MM.1S (cell line): ENCODE measurements around the gene CLEC1A.

Experiments
- DNase-seq: peaks from one replicate; pipeline ENCODE4 v3.0.0-alpha.2; 2015
- H2AFZ ChIP-seq: fragments of 300-600 bp; sonication (generic); 2 replicates; pipeline ENCODE4 v1.6.0; 2016; ENCODE audit warnings: antibody characterized with exemption, low read length
- H3F3A ChIP-seq: fragments of 300-600 bp; sonication (generic); 2 replicates; pipeline ENCODE4 v1.6.1; 2016; ENCODE audit warnings: mild to moderate bottlenecking, antibody characterized with exemption, low read length, moderate library complexity, mixed read lengths; ENCODE audit not compliant: insufficient read depth
- H3K27ac ChIP-seq: fragments of 300-600 bp; sonication (generic); 2 replicates; pipeline ENCODE4 v1.5.1; 2016; ENCODE audit warnings: mild to moderate bottlenecking, low read length
- H3K27me3 ChIP-seq: fragments of 300-600 bp; sonication (generic); replicated peaks from 2 replicates; pipeline ENCODE4 v1.6.0; 2016; ENCODE audit warnings: low read length; ENCODE audit not compliant: insufficient read depth
- H3K36me3 ChIP-seq: fragments of 300-600 bp; sonication (generic); replicated peaks from 2 replicates; pipeline ENCODE4 v1.6.1; 2016; ENCODE audit warnings: mild to moderate bottlenecking, low read length, mixed read lengths; ENCODE audit not compliant: insufficient read depth
- H3K4me1 ChIP-seq: fragments of 300-600 bp; sonication (generic); 2 replicates; pipeline ENCODE4 v1.6.1; 2016; ENCODE audit warnings: low read length, mixed read lengths
- H3K4me2 ChIP-seq: fragments of 300-600 bp; sonication (generic); 2 replicates; pipeline ENCODE4 v1.6.0; 2016; ENCODE audit warnings: low read depth, low read length
- H3K4me3 ChIP-seq: fragments of 300-600 bp; sonication (generic); 2 replicates; pipeline ENCODE4 v1.5.1; 2016; ENCODE audit warnings: low read length, mixed read lengths
- H3K79me2 ChIP-seq: fragments of 300-600 bp; sonication (generic); 2 replicates; pipeline ENCODE4 v1.6.1; 2016; ENCODE audit warnings: mixed run types, low read length, mixed read lengths
- H3K9ac ChIP-seq: fragments of 300-600 bp; sonication (generic); 2 replicates; pipeline ENCODE4 v1.6.1; 2016; ENCODE audit warnings: low read length, mixed read lengths
- H3K9me2 ChIP-seq: fragments of 300-600 bp; sonication (generic); replicated peaks from 2 replicates; pipeline ENCODE4 v1.6.1; 2016; ENCODE audit warnings: mild to moderate bottlenecking, low read length, mixed read lengths; ENCODE audit not compliant: insufficient read depth
- H3K9me3 ChIP-seq: fragments of 300-600 bp; sonication (generic); replicated peaks from 2 replicates; pipeline ENCODE4 v1.6.1; 2016; ENCODE audit warnings: mild to moderate bottlenecking, low read length, mixed read lengths; ENCODE audit not compliant: insufficient read depth
- H4K20me1 ChIP-seq: fragments of 300-600 bp; sonication (generic); 2 replicates; pipeline ENCODE4 v1.6.1; 2016; ENCODE audit warnings: mild to moderate bottlenecking, low read length, moderate library complexity, mixed read lengths; ENCODE audit not compliant: insufficient read depth
- EZH2 ChIP-seq: fragments of 300-600 bp; sonication (generic); optimal IDR thresholded peaks from 2 replicates; pipeline ENCODE3; 2017; ENCODE audit warnings: low read depth, mild to moderate bottlenecking, antibody characterized with exemption, low read length, mixed read lengths
- EZH2phosphoT487 ChIP-seq: fragments of 300-600 bp; sonication (generic); IDR thresholded peaks from 2 replicates; pipeline ENCODE4 v1.6.1; 2018; ENCODE audit warnings: antibody characterized with exemption, low read length
- TF ChIP-seq, protein P1 (sequence below): fragments of 300-600 bp; sonication (generic); IDR thresholded peaks from 2 replicates; pipeline ENCODE4 v1.5.1; 2016; ENCODE audit warnings: antibody characterized with exemption, low read length, mixed read lengths

Gene CLEC1A

DNA sequence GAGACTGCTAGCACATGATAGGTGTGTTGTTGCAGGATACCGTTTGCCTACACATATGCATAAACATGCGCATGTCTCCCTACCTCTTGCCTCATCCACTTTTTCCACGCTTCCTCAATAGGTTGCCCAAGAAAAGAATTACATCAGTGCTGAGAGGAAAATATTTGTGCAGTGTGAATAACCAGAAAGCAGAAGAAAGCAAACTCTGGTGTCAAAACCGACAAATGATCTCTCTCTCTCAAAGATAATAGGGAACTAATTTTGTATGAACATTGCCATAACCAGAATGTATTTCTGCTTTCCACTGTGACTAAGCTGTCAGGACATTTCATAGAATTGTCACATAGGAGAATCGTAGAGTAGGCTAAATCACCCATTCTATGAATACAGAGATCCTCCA, 29.9 kb upstream of the CLEC1A start:
- H3K9me2 ChIP-seq = no peaks in the 10 kb centered on the region
- no peak overlapping the region; the same call in 1 of the 2 replicates for H3K27ac ChIP-seq
- H3K9ac ChIP-seq = no peak overlapping the region
- H4K20me1 ChIP-seq = no peaks in the 10 kb centered on the region
- H3K4me2 ChIP-seq = peak overlapping the region; percentile 64
- peaks cover 13% of the 10 kb centered on the region for H3K79me2 ChIP-seq
- no peak for TF ChIP-seq EZH2
- no peak for TF ChIP-seq EZH2phosphoT487
- TF ChIP-seq, protein P1, sequence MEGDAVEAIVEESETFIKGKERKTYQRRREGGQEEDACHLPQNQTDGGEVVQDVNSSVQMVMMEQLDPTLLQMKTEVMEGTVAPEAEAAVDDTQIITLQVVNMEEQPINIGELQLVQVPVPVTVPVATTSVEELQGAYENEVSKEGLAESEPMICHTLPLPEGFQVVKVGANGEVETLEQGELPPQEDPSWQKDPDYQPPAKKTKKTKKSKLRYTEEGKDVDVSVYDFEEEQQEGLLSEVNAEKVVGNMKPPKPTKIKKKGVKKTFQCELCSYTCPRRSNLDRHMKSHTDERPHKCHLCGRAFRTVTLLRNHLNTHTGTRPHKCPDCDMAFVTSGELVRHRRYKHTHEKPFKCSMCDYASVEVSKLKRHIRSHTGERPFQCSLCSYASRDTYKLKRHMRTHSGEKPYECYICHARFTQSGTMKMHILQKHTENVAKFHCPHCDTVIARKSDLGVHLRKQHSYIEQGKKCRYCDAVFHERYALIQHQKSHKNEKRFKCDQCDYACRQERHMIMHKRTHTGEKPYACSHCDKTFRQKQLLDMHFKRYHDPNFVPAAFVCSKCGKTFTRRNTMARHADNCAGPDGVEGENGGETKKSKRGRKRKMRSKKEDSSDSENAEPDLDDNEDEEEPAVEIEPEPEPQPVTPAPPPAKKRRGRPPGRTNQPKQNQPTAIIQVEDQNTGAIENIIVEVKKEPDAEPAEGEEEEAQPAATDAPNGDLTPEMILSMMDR = no peak
- no peaks in the 10 kb centered on the region for H3K27me3 ChIP-seq
- H3K36me3 ChIP-seq = no peaks in the 10 kb centered on the region; the same call in 1 of the 2 replicates
- H3F3A ChIP-seq = peaks cover 17% of the 10 kb centered on the region
- peak overlapping the region; percentile 57 for H3K4me3 ChIP-seq
- no peak overlapping the region for H2AFZ ChIP-seq
- H3K4me1 ChIP-seq = peaks cover 28% of the 10 kb centered on the region
- no peak for DNase-seq
- H3K9me3 ChIP-seq = no peaks in the 10 kb centered on the region

DNA sequence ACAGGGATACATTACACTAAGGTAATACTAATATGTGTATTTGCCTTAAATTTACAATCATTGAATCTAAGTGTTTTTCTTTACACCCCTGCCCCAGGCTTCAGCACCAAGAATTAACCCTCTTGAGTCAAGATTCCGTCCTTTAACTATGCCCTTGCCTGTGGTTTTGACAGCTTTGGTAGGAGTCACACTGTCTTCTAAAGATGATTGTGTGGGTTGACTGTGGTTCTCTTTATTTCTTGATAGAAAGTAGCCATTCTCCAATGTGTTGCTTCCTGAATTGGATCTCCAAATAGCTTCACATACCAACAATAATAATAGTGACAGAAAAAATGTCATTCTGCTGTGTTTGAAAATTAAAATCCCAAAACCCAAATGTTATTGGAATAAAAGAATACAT, 27.6 kb upstream of the CLEC1A start:
- no peak overlapping the region for H2AFZ ChIP-seq
- H3K4me3 ChIP-seq = no peak overlapping the region
- H3K4me2 ChIP-seq = no peak overlapping the region

DNA sequence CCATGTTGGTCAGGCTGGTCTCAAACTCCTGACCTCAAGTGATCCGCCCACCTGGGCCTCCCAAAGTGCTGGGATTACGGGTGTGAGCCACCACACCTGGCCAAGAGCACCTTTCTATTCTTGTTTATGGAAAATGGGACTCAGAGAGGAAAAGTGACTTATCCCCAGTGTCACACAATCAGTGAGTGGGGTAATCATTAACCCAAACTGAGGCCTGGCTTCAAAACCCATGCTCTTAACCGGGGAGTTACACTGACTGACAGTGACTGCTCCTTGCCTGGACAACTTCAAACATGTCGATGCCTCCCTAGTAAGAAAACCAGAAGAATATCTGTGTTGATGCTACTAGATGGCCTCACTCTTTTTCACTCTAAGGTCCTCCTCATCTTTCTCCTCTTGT, 23.9 kb upstream of the CLEC1A start:
- H3K4me2 ChIP-seq = no peak overlapping the region
- H2AFZ ChIP-seq = no peak overlapping the region
- H3K9ac ChIP-seq = no peak overlapping the region
- TF ChIP-seq EZH2phosphoT487 (no peak), EZH2 (no peak)
- TF ChIP-seq, protein P1 = no peak
- no peaks in the 10 kb centered on the region for H3K4me1 ChIP-seq
- no peaks in the 10 kb centered on the region for H3K79me2 ChIP-seq
- no peaks in the 10 kb centered on the region for H3K27me3 ChIP-seq
- no peak overlapping the region for H3K4me3 ChIP-seq
- H3K9me3 ChIP-seq = no peaks in the 10 kb centered on the region
- no peaks in the 10 kb centered on the region for H3K9me2 ChIP-seq
- H3F3A ChIP-seq = no peaks in the 10 kb centered on the region
- no peaks in the 10 kb centered on the region for H4K20me1 ChIP-seq
- H3K36me3 ChIP-seq = peaks cover 3% of the 10 kb centered on the region; the same call in 1 of the 2 replicates
- no peak for DNase-seq
- no peak overlapping the region for H3K27ac ChIP-seq

More for the DNA sequence above, 27.6 kb upstream of the CLEC1A start:
- Histone ChIP-seq H3K36me3 (no peaks in the 10 kb centered on the region; the same call in 1 of the 2 replicates), H3K4me1 (peaks cover 22% of the 10 kb centered on the region), H3K27me3 (no peaks in the 10 kb centered on the region), H3K9ac (no peak overlapping the region), H3K79me2 (peaks cover 13% of the 10 kb centered on the region), H3K9me2 (no peaks in the 10 kb centered on the region), H3K9me3 (no peaks in the 10 kb centered on the region), H4K20me1 (no peaks in the 10 kb centered on the region), H3K27ac (no peak overlapping the region), H3F3A (peaks cover 17% of the 10 kb centered on the region)
- TF ChIP-seq EZH2 (no peak), EZH2phosphoT487 (no peak)
- TF ChIP-seq, protein P1 = no peak
- no peak for DNase-seq
